ENCODE measurements around the gene CCDC146.

Gene CCDC146

DNA sequence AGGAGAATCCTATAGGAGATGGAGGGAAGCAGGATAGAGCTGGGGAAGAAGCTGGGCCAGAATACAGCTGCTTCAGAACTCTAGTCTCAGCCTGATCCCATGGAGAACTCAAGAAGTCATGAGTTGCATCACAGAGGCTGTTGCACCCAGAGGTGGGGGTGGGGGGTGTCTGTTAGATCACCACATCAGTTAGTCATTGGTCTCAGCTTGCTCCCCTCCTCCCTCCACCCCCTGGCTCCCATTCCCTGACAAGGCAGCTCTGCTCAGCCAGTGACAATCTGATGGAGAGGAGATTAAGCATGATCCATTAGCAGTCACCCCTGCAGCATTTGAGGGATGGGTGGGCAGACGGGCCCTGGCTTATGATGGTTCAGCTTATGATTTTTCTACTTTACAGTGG is 135.6 kb downstream of the CCDC146 start:
- H3K27me3 ChIP-seq (ENCODE audit: low read length), result no peaks in the 10 kb centered on the region
- no peaks in the 10 kb centered on the region for H3K79me2 ChIP-seq (ENCODE audit: insufficient read depth, low read length)
- no peaks in the 10 kb centered on the region for H3F3A ChIP-seq (ENCODE audit: insufficient read depth)
- H3K9ac ChIP-seq (ENCODE audit: low read length), result no peak overlapping the region
- no peaks in the 10 kb centered on the region for H4K20me1 ChIP-seq (ENCODE audit: low read depth, low read length)
- H3K4me3 ChIP-seq (ENCODE audit: insufficient read depth, low read length, poor library complexity, severe bottlenecking), result no peak overlapping the region
- no peaks in the 10 kb centered on the region for H3K9me2 ChIP-seq (replicated peaks; ENCODE audit: insufficient read depth, low read length)
- no peak overlapping the region for H3K4me2 ChIP-seq (ENCODE audit: low read depth, low read length, poor library complexity, severe bottlenecking)
- no peak overlapping the region for H3K27ac ChIP-seq (ENCODE audit: low read depth, low read length)
- H3K36me3 ChIP-seq (ENCODE audit: low read length), result no peaks in the 10 kb centered on the region
- H2AFZ ChIP-seq (ENCODE audit: low read depth, low read length, severe bottlenecking), result no peak overlapping the region
- no peak for TF ChIP-seq EZH2phosphoT487 (conservative IDR thresholded peaks at IDR 0.05; ENCODE audit: low read length)
- TF ChIP-seq, protein P1, sequence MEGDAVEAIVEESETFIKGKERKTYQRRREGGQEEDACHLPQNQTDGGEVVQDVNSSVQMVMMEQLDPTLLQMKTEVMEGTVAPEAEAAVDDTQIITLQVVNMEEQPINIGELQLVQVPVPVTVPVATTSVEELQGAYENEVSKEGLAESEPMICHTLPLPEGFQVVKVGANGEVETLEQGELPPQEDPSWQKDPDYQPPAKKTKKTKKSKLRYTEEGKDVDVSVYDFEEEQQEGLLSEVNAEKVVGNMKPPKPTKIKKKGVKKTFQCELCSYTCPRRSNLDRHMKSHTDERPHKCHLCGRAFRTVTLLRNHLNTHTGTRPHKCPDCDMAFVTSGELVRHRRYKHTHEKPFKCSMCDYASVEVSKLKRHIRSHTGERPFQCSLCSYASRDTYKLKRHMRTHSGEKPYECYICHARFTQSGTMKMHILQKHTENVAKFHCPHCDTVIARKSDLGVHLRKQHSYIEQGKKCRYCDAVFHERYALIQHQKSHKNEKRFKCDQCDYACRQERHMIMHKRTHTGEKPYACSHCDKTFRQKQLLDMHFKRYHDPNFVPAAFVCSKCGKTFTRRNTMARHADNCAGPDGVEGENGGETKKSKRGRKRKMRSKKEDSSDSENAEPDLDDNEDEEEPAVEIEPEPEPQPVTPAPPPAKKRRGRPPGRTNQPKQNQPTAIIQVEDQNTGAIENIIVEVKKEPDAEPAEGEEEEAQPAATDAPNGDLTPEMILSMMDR (IDR thresholded peaks at IDR 0.05; ENCODE audit: insufficient read depth, low read length, poor library complexity, severe bottlenecking), result no peak
- no peaks in the 10 kb centered on the region for H3K9me3 ChIP-seq (ENCODE audit: insufficient read depth, low read length)

DNA sequence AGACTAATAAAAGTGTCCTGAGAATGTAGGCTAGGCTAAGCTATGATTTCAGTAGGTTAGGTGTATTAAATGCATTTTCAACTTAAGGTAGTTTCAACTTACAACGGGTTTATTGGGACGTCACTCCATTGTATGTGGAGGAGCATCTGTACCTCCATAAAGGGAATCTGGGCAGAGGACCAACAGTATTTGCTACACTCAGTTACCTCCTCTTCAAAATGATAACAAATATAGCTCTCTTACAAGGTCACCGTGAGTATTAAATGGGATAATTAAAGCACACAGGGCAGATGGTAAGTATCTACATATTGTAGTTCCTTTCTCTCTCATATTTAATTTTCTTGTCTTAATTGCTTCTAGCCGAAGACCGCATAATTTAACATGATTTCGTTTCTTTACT is 136.2 kb downstream of the CCDC146 start:
- no peak for TF ChIP-seq EZH2phosphoT487 (conservative IDR thresholded peaks at IDR 0.05; ENCODE audit: low read length)
- TF ChIP-seq, protein P1 (IDR thresholded peaks at IDR 0.05; ENCODE audit: insufficient read depth, low read length, poor library complexity, severe bottlenecking), result no peak
- Histone ChIP-seq H3K9me3 (ENCODE audit: insufficient read depth, low read length) (no peaks in the 10 kb centered on the region), H3F3A (ENCODE audit: insufficient read depth) (no peaks in the 10 kb centered on the region), H3K9me2 (replicated peaks; ENCODE audit: insufficient read depth, low read length) (no peaks in the 10 kb centered on the region), H3K4me3 (ENCODE audit: insufficient read depth, low read length, poor library complexity, severe bottlenecking) (no peak overlapping the region), H3K36me3 (ENCODE audit: low read length) (no peaks in the 10 kb centered on the region), H3K9ac (ENCODE audit: low read length) (no peak overlapping the region), H3K27ac (ENCODE audit: low read depth, low read length) (no peak overlapping the region), H3K4me2 (ENCODE audit: low read depth, low read length, poor library complexity, severe bottlenecking) (no peak overlapping the region), H3K27me3 (ENCODE audit: low read length) (no peaks in the 10 kb centered on the region), H3K79me2 (ENCODE audit: insufficient read depth, low read length) (no peaks in the 10 kb centered on the region), H4K20me1 (ENCODE audit: low read depth, low read length) (no peaks in the 10 kb centered on the region), H2AFZ (ENCODE audit: low read depth, low read length, severe bottlenecking) (no peak overlapping the region)

DNA sequence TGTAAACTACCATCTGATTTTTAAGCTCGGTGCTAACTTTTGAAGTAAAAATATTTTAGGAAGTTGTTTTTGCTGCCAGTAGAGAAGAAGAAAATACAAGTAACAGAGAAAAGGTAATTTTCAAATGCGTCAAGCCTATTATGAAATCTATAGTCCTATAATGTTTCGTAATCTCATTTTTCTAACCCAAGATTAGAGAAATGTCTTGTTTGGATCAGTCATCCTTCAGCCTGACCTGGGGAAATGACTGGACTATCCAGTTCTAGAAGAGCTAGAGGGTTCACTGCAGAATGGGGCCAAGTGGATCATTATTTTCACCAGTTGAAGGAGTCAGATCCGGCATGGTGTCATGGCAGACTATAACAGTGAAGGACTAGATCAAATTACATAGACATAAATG is 139.9 kb downstream of the CCDC146 start:
- Histone ChIP-seq H3K36me3 (ENCODE audit: low read length) (no peaks in the 10 kb centered on the region), H3K27ac (ENCODE audit: low read depth, low read length) (no peak overlapping the region), H3K4me3 (ENCODE audit: insufficient read depth, low read length, poor library complexity, severe bottlenecking) (no peak overlapping the region), H3K27me3 (ENCODE audit: low read length) (no peaks in the 10 kb centered on the region), H3K4me2 (ENCODE audit: low read depth, low read length, poor library complexity, severe bottlenecking) (no peak overlapping the region), H3K79me2 (ENCODE audit: insufficient read depth, low read length) (no peaks in the 10 kb centered on the region), H3K9ac (ENCODE audit: low read length) (no peak overlapping the region), H2AFZ (ENCODE audit: low read depth, low read length, severe bottlenecking) (no peak overlapping the region), H3K9me2 (replicated peaks; ENCODE audit: insufficient read depth, low read length) (no peaks in the 10 kb centered on the region), H4K20me1 (ENCODE audit: low read depth, low read length) (no peaks in the 10 kb centered on the region), H3F3A (ENCODE audit: insufficient read depth) (no peaks in the 10 kb centered on the region), H3K9me3 (ENCODE audit: insufficient read depth, low read length) (no peaks in the 10 kb centered on the region)
- TF ChIP-seq, protein P1 (IDR thresholded peaks at IDR 0.05; ENCODE audit: insufficient read depth, low read length, poor library complexity, severe bottlenecking), result no peak
- TF ChIP-seq EZH2phosphoT487 (conservative IDR thresholded peaks at IDR 0.05; ENCODE audit: low read length), result no peak
